22Rv1 (cell line): ENCODE data around the gene ABCA13.
"Not testable (repeated sequence)": the region's sequence is repeated elsewhere in the genome, so short reads cannot be mapped to it uniquely, and the experiment has no call there.

ENCODE experiments used
- CTCF ChIP-seq: fragments of 450-650 bp; IDR thresholded peaks from 2 replicates; pipeline ENCODE4 v1.5.1; 2017; ENCODE audit warnings: mild to moderate bottlenecking
- ZFX ChIP-seq: fragments of 450-650 bp; IDR thresholded peaks from 2 replicates; pipeline ENCODE4 v1.6.1; 2017; ENCODE audit warnings: antibody characterized with exemption, borderline replicate concordance

GRCh38 chr7:48200946-48201589 lies 29.8 kb downstream of the ABCA13 start:
- TF ChIP-seq CTCF, ZFX: not testable (repeated sequence)
